Neuronal stem cell (in vitro differentiated cells): ENCODE results near the gene GAS7.

ENCODE experiments used
- DNase-seq: peaks from one replicate; pipeline ENCODE4 v3.0.0-alpha.2; 2013; ENCODE audit warnings: low spot score
- H2AFZ ChIP-seq: one replicate; pipeline ENCODE4 v1.6.1; 2013; ENCODE audit warnings: mild to moderate bottlenecking, low read length, inconsistent platforms
- H2AK5ac ChIP-seq: 2 replicates; pipeline ENCODE4 v1.6.1; 2013; ENCODE audit warnings: low read depth, mild to moderate bottlenecking, inconsistent platforms, low read length, moderate library complexity, mixed read lengths
- H2BK120ac ChIP-seq: 2 replicates; pipeline ENCODE4 v1.6.1; 2013; ENCODE audit warnings: low read depth, mild to moderate bottlenecking, inconsistent platforms, low read length, moderate library complexity, mixed read lengths
- H2BK12ac ChIP-seq: one replicate; pipeline ENCODE4 v1.6.1; 2013; ENCODE audit warnings: low read length, inconsistent platforms
- H2BK15ac ChIP-seq: 2 replicates; pipeline ENCODE4 v1.6.1; 2013; ENCODE audit warnings: mild to moderate bottlenecking, low read length, inconsistent platforms, mixed read lengths
- H2BK5ac ChIP-seq: one replicate; pipeline ENCODE4 v1.6.1; 2013; ENCODE audit warnings: inconsistent platforms, mild to moderate bottlenecking, low read length, moderate library complexity
- H3K14ac ChIP-seq: one replicate; pipeline ENCODE4 v1.6.1; 2013; ENCODE audit warnings: low read length, inconsistent platforms
- H3K18ac ChIP-seq: 2 replicates; pipeline ENCODE4 v1.6.1; 2013; ENCODE audit warnings: low read length, inconsistent platforms
- H3K23ac ChIP-seq: 2 replicates; pipeline ENCODE4 v1.6.1; 2013; ENCODE audit warnings: low read depth, mild to moderate bottlenecking, mixed read lengths, low read length, inconsistent platforms; ENCODE audit not compliant: poor library complexity
- H3K27ac ChIP-seq: replicated peaks from 3 replicates; pipeline ENCODE4 v1.5.1; 2013; ENCODE audit warnings: low read length, inconsistent platforms
- H3K27me3 ChIP-seq, 3 experiments: 2 replicates each; pipeline ENCODE4 v1.6.1; 2013; ENCODE audit warnings: low read length in 3 of 3, mild to moderate bottlenecking in 2 of 3, inconsistent platforms in 1 of 3, low read depth in 1 of 3, mixed read lengths in 1 of 3, moderate library complexity in 1 of 3; ENCODE audit not compliant: control insufficient read depth in 3 of 3, insufficient read depth in 3 of 3
- H3K36me3 ChIP-seq, 2 donors: replicated peaks in 1 of 2; 2 replicates each; pipeline ENCODE4 v1.6.1; 2013; ENCODE audit warnings: low read length in 2 of 2; ENCODE audit not compliant: control insufficient read depth in 2 of 2, insufficient read depth in 2 of 2
- H3K4ac ChIP-seq: 2 replicates; pipeline ENCODE4 v1.6.1; 2013; ENCODE audit warnings: inconsistent platforms, mild to moderate bottlenecking, low read length, moderate library complexity
- H3K4me1 ChIP-seq, 2 donors: 1 replicate in 1 of 2; 2 replicates in 1 of 2; pipeline ENCODE4 v1.6.1; 2013; ENCODE audit warnings: low read length in 2 of 2, low read depth in 1 of 2; ENCODE audit not compliant: control insufficient read depth in 2 of 2, insufficient read depth in 1 of 2
- H3K4me2 ChIP-seq: one replicate; pipeline ENCODE4 v1.6.1; 2013; ENCODE audit warnings: mild to moderate bottlenecking, low read length, inconsistent platforms; ENCODE audit not compliant: insufficient read depth, poor library complexity, severe bottlenecking
- H3K4me3 ChIP-seq, 2 donors: 2 replicates each; pipeline ENCODE4 v1.5.1; 2013; ENCODE audit warnings: low read length in 2 of 2, mild to moderate bottlenecking in 2 of 2, inconsistent platforms in 1 of 2, moderate library complexity in 1 of 2
- H3K79me1 ChIP-seq: one replicate; pipeline ENCODE4 v1.6.1; 2013; ENCODE audit warnings: low read depth, mild to moderate bottlenecking, inconsistent platforms, low read length, moderate library complexity
- H3K9ac ChIP-seq: one replicate; pipeline ENCODE4 v1.6.1; 2013; ENCODE audit warnings: mild to moderate bottlenecking, low read depth, low read length, inconsistent platforms; ENCODE audit not compliant: poor library complexity
- H3K9me3 ChIP-seq, 2 donors: replicated peaks in 1 of 2; 2 replicates each; pipeline versions ENCODE3 to v1.6.1; 2013; ENCODE audit warnings: low read length in 2 of 2, mild to moderate bottlenecking in 2 of 2, inconsistent platforms in 1 of 2, low read depth in 1 of 2, mixed read lengths in 1 of 2, moderate library complexity in 1 of 2; ENCODE audit not compliant: control insufficient read depth in 2 of 2, insufficient read depth in 1 of 2
- H4K8ac ChIP-seq: one replicate; pipeline ENCODE4 v1.6.1; 2013; ENCODE audit warnings: low read depth, mild to moderate bottlenecking, inconsistent platforms, low read length, moderate library complexity
- H4K91ac ChIP-seq: one replicate; pipeline ENCODE4 v1.6.1; 2013; ENCODE audit warnings: low read length, low read depth, mild to moderate bottlenecking, inconsistent platforms; ENCODE audit not compliant: poor library complexity
- WGBS, 2 donors: extraction: QIAGEN DNeasy Blood & Tissue Kit; methylation state at CpG; one replicate each; pipeline ENCODE4 v1.1.7; 2013; ENCODE audit warnings: missing lambda C conversion rate in 2 of 2, mixed read lengths in 1 of 2; ENCODE audit not compliant: insufficient read length in 2 of 2, insufficient replicate concordance in 1 of 2; ENCODE audit errors: extremely low coverage in 2 of 2; 5-methylcytosine and 5-hydroxymethylcytosine counted together

Gene GAS7

GRCh38 chr17:10238661-10239060 lies 40.3 kb upstream of the GAS7 start:
- H3K9ac ChIP-seq: no peak overlapping the region

DNA sequence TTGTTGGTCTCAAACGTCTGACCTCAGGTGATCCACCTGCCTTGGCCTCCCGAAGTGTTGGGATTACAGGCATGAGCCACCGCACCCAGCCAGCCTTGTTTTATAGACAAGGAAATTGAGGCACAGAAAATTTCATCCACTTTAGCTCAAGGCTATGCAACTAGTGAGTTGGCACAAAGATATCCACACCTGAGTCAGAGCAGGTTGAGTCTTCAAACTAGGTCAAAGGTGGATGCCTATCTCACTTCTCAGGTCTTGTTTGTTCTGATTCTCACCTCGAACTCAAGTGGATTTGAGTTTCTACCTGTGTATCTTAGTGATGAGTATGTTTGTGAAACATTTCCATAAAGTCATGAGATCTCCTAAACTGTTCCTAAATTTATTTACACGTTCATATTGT lies 35.6 kb upstream of the GAS7 start:
- no peak for DNase-seq
- H2BK120ac ChIP-seq: no peak overlapping the region
- WGBS, 2 donors: no CpG with 5 or more reads among the region's 5 CpGs
- H3K9me3 ChIP-seq: no peaks in the 10 kb centered on the region
- no peaks in the 10 kb centered on the region for H3K36me3 ChIP-seq
- no peak overlapping the region for H3K9ac ChIP-seq
- H3K4me1 ChIP-seq: no peaks in the 10 kb centered on the region
- H2BK15ac ChIP-seq: no peak overlapping the region
- no peaks in the 10 kb centered on the region for H3K79me1 ChIP-seq
- no peak overlapping the region for H3K4me2 ChIP-seq
- no peak overlapping the region for H3K4ac ChIP-seq
- H2AFZ ChIP-seq: no peak overlapping the region
- no peak overlapping the region for H3K4me3 ChIP-seq
- H3K27ac ChIP-seq: no peak overlapping the region
- H3K23ac ChIP-seq: no peak overlapping the region
- H2BK5ac ChIP-seq: no peak overlapping the region
- no peak overlapping the region for H3K14ac ChIP-seq
- no peak overlapping the region for H4K8ac ChIP-seq
- H3K18ac ChIP-seq: no peak overlapping the region
- no peak overlapping the region for H2AK5ac ChIP-seq
- H3K27me3 ChIP-seq: no peaks in the 10 kb centered on the region
- H4K91ac ChIP-seq: no peak overlapping the region
- no peak overlapping the region for H2BK12ac ChIP-seq

More at GRCh38 chr17:10238661-10239060, 40.3 kb upstream of the GAS7 start:
- Histone ChIP-seq H3K4me2 (no peak overlapping the region), H3K36me3 (no peaks in the 10 kb centered on the region), H4K8ac (no peak overlapping the region), H3K23ac (no peak overlapping the region), H3K79me1 (no peaks in the 10 kb centered on the region), H3K14ac (no peak overlapping the region), H2BK120ac (no peak overlapping the region), H2BK15ac (no peak overlapping the region), H3K4me1 (no peaks in the 10 kb centered on the region), H2AFZ (no peak overlapping the region), H2BK12ac (no peak overlapping the region), H3K27me3 (no peaks in the 10 kb centered on the region), H3K4me3 (no peak overlapping the region), H4K91ac (no peak overlapping the region), H3K18ac (no peak overlapping the region), H2BK5ac (no peak overlapping the region), H3K4ac (no peak overlapping the region), H3K9me3 (no peaks in the 10 kb centered on the region), H3K27ac (no peak overlapping the region), H2AK5ac (no peak overlapping the region)
- WGBS, 2 donors: no CpG with 5 or more reads among the region's 2 CpGs
- DNase-seq: no peak

DNA sequence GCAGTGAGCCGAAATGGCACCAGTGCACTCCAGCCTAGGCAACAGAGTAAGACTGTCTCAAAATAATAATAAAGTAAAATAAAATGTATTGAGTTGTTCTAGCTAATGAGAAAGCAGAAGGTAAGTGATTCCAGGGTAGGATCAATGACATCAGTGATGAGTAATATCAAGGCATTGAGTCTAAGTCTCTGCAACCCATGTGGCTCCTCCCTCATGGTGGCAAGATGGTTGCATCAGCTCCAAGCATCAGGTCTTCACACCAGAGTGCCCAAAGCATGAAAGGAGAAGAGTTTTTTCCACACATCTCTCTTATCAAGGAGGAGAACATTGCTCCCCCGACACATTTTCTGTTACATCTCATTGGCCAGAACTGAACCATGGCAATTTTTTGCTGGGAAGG lies 34.8 kb upstream of the GAS7 start:
- Histone ChIP-seq H3K4ac (no peak overlapping the region), H2BK120ac (no peak overlapping the region), H3K36me3 (no peaks in the 10 kb centered on the region), H3K4me3 (no peak overlapping the region), H2BK15ac (no peak overlapping the region), H3K9ac (no peak overlapping the region), H3K79me1 (no peaks in the 10 kb centered on the region), H3K4me2 (no peak overlapping the region), H3K18ac (no peak overlapping the region), H2AFZ (no peak overlapping the region), H3K23ac (no peak overlapping the region), H2BK12ac (no peak overlapping the region), H3K27ac (no peak overlapping the region), H2AK5ac (no peak overlapping the region), H3K4me1 (no peaks in the 10 kb centered on the region), H4K8ac (no peak overlapping the region), H3K27me3 (no peaks in the 10 kb centered on the region), H3K14ac (no peak overlapping the region), H3K9me3 (no peaks in the 10 kb centered on the region), H2BK5ac (no peak overlapping the region), H4K91ac (no peak overlapping the region)
- no CpG with 5 or more reads among the region's 2 CpGs for WGBS, 2 donors
- DNase-seq: no peak

- peaks cover 0 to 1% of the 10 kb centered on the region in 2 donors for H3K9me3 ChIP-seq
- no peak for DNase-seq
- no CpG with 5 or more reads among the region's 2 CpGs for WGBS, 2 donors
- H4K8ac ChIP-seq: no peak overlapping the region
- no peak overlapping the region for H2AK5ac ChIP-seq
- no peak overlapping the region for H3K23ac ChIP-seq
- H3K4ac ChIP-seq: no peak overlapping the region
- peaks cover 2% of the 10 kb centered on the region for H3K79me1 ChIP-seq
- no peak overlapping the region for H2BK12ac ChIP-seq
- no peak overlapping the region for H3K14ac ChIP-seq
- no peak overlapping the region for H2BK5ac ChIP-seq
- H3K27me3 ChIP-seq: no peaks in the 10 kb centered on the region
- H4K91ac ChIP-seq: no peak overlapping the region
- H3K9ac ChIP-seq: no peak overlapping the region
- H3K4me1 ChIP-seq: no peaks in the 10 kb centered on the region
- H2BK120ac ChIP-seq: no peak overlapping the region
- no peak overlapping the region for H2BK15ac ChIP-seq
- H3K36me3 ChIP-seq: no peaks in the 10 kb centered on the region
- no peak overlapping the region for H2AFZ ChIP-seq
- no peak overlapping the region for H3K4me3 ChIP-seq
- peak overlapping the region; percentile 41 for H3K18ac ChIP-seq
- H3K27ac ChIP-seq: no peak overlapping the region
- no peak overlapping the region for H3K4me2 ChIP-seq
Observed at GRCh38 chr17:10229181-10229580, 30.8 kb upstream of the GAS7 start.
